Sigmoid colon (tissue), 7 donors: ENCODE data around the gene FOXP1. TPM values are rescaled to one million over a fixed set of nuclear protein-coding genes. Genes with fewer than 3 reads are reported as not detected.

Source experiments
- DNase-seq: peaks from one replicate; pipeline ENCODE4 v3.0.0-alpha.2; 2019
- H3K27ac ChIP-seq, 4 donors: fragments of 200-600 bp; sonication (generic); one replicate each; pipeline ENCODE4 v1.5.1; 2016 to 2019; ENCODE audit warnings: mild to moderate bottlenecking in 1 of 4
- H3K27me3 ChIP-seq, 3 donors: fragments of 200-600 bp; sonication (generic); one replicate each; pipeline ENCODE4 v1.5.1; 2019; ENCODE audit warnings: mild to moderate bottlenecking in 1 of 3
- H3K36me3 ChIP-seq, 4 donors: fragments of 200-600 bp; sonication (generic); one replicate each; pipeline ENCODE4 v1.5.1; 2016 to 2019
- H3K4me1 ChIP-seq, 4 donors: fragments of 200-600 bp; sonication (generic); one replicate each; pipeline ENCODE4 v1.5.1; 2017 to 2019
- H3K4me3 ChIP-seq, 4 donors: fragments of 200-600 bp; sonication (generic); one replicate each; pipeline ENCODE4 v1.5.1; 2017 to 2019; ENCODE audit warnings: mild to moderate bottlenecking in 2 of 4, moderate library complexity in 1 of 4
- H3K9me3 ChIP-seq, 4 donors: fragments of 200-600 bp in 3 of 4; sonication (generic) in 3 of 4; one replicate each; pipeline versions ENCODE4 v1.5.1 to v1.6.1; 2013 to 2019
- EP300 ChIP-seq, 4 donors: sonication (generic); formaldehyde crosslinking; IDR thresholded peaks; one replicate each; pipeline ENCODE4 v1.6.1; 2017; ENCODE audit warnings: antibody characterized with exemption in 4 of 4
- POLR2A ChIP-seq, 2 donors: fragments of 450-650 bp; IDR thresholded peaks; one replicate each; pipeline ENCODE4 v1.6.1; 2016; ENCODE audit warnings: antibody characterized with exemption in 2 of 2, mild to moderate bottlenecking in 2 of 2, moderate library complexity in 2 of 2
- POLR2AphosphoS5 ChIP-seq, 4 donors: sonication (generic); formaldehyde crosslinking; IDR thresholded peaks; one replicate each; pipeline ENCODE4 v1.6.1; 2017; ENCODE audit warnings: antibody characterized with exemption in 4 of 4
- WGBS, 2 donors: extraction: QIAGEN DNeasy Blood & Tissue Kit; methylation state at CpG; one replicate each; pipeline ENCODE4 v1.1.7; 2013; 5-methylcytosine and 5-hydroxymethylcytosine counted together
- intact Hi-C: fragments of 100-400 bp; cut with DNase I; formaldehyde crosslinking; loops from one replicate; pipeline ENCODE4 v1.15.1; 2023
- polyA plus RNA-seq, 3 donors: library from polyadenylated mRNA; stranded (reverse); fragments of 200-250 nt; gene quantifications; one replicate each; pipeline ENCODE4 v1.2.3, GENCODE V29; 2013
- total RNA-seq, 4 donors: library from RNA; depleted of rRNA; stranded (reverse); fragments of >200 nt; gene quantifications; one replicate each; pipeline ENCODE4 v1.1.0, GENCODE V29; 2016
- TF ChIP-seq, protein P1 (sequence below), 4 experiments: fragments of 450-650 bp in 3 of 4; fragments of 200-600 bp in 1 of 4; IDR thresholded peaks; one replicate each; pipeline ENCODE4 v1.5.1; 2016 to 2019; ENCODE audit warnings: antibody characterized with exemption in 4 of 4, mild to moderate bottlenecking in 3 of 4, moderate library complexity in 2 of 4
- donor health status: healthy with polysubstance abuse.
- donor health status: Bipolar disorder and iron deficiency.
- donor health status: healthy.

Gene FOXP1
- total and polyA plus RNA-seq, 7 donors: 13.8 to 232 (median 139) TPM

DNA sequence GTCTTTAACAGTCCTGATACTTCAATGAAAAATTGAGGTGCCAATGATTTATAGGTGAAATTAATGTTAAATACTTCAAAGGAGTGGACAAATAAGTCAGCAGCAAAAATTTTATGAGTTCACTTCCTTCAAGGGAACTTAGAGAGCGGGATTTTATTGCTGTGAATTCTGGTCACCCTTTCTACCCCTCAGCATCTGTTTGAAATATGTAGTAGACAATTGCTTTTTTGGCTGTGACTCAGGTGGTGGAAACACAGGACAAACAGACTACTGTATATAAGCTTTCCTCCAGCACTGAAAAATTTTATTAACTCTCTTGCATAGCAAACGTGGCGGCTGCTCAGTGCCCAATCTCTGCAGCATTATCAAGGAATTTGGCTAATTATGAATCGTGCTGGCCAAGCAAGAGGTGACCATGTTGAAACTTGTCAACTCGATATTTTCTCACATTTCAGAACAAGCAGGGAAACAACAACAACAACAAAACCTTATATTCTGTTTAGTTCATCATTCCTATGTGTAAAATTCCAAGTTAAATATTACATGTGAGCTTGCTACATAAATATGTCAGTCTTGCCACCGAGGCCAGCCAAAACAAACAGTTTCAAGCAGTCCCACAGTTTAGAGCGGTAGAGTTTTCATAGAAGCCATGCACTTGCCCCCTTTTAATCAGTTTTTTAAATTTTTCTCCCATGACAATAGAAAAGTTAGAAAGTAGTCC is 420.2 kb downstream of the FOXP1 start:
- no peak overlapping the region for H3K4me3 ChIP-seq
- no peak for DNase-seq
- intact Hi-C loops: no loop called here

DNA sequence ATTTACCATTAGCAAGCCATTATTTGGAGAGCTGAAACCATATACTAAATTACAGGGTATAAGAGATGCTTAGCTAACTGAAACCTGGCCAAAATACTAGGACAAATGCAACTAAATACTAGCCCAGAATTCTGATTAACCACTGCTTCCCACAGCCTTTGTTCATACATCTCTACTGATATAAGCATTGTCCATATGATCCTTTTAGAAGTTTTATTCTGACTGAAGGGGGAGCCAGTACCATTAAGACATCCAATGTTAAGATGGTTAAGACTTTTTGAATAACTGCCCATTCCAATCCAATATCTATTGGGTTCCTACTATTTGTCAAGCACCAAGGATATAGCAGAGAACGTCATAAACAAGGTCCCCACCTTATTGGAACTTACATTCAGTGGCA is 421.3 kb downstream of the FOXP1 start:
- no peaks in the 10 kb centered on the region for H3K27me3 ChIP-seq
- 14 to 80% methylated on average over 1 of the region's 1 CpG for WGBS, 2 donors
- TF ChIP-seq POLR2A (IDR thresholded peaks at IDR 0.05) (no peak), EP300 (IDR thresholded peaks at IDR 0.05) (no peak)
- intact Hi-C loops: no loop called here
- H3K4me3 ChIP-seq: no peak overlapping the region
- peaks cover 0 to 18% (median 8%) of the 10 kb centered on the region in 4 donors for H3K4me1 ChIP-seq
- no peak overlapping the region for H3K27ac ChIP-seq
- no peaks in the 10 kb centered on the region for H3K9me3 ChIP-seq
- no peak for DNase-seq
- H3K36me3 ChIP-seq: no peaks in the 10 kb centered on the region

More for the DNA sequence above, 420.2 kb downstream of the FOXP1 start:
- WGBS, 2 donors: 22 to 64% methylated on average over 7 of the region's 7 CpGs
- no peak for TF ChIP-seq POLR2AphosphoS5 (IDR thresholded peaks at IDR 0.05)
- no peak for TF ChIP-seq EP300 (IDR thresholded peaks at IDR 0.05)
- no peak for TF ChIP-seq POLR2A (IDR thresholded peaks at IDR 0.05)
- TF ChIP-seq, protein P1, sequence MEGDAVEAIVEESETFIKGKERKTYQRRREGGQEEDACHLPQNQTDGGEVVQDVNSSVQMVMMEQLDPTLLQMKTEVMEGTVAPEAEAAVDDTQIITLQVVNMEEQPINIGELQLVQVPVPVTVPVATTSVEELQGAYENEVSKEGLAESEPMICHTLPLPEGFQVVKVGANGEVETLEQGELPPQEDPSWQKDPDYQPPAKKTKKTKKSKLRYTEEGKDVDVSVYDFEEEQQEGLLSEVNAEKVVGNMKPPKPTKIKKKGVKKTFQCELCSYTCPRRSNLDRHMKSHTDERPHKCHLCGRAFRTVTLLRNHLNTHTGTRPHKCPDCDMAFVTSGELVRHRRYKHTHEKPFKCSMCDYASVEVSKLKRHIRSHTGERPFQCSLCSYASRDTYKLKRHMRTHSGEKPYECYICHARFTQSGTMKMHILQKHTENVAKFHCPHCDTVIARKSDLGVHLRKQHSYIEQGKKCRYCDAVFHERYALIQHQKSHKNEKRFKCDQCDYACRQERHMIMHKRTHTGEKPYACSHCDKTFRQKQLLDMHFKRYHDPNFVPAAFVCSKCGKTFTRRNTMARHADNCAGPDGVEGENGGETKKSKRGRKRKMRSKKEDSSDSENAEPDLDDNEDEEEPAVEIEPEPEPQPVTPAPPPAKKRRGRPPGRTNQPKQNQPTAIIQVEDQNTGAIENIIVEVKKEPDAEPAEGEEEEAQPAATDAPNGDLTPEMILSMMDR (IDR thresholded peaks at IDR 0.05): no peak
- Histone ChIP-seq H3K4me1 (peaks cover 0 to 20% (median 10%) of the 10 kb centered on the region in 4 donors), H3K27ac (no peak overlapping the region), H3K9me3 (no peaks in the 10 kb centered on the region), H3K27me3 (no peaks in the 10 kb centered on the region), H3K36me3 (no peaks in the 10 kb centered on the region)

DNA sequence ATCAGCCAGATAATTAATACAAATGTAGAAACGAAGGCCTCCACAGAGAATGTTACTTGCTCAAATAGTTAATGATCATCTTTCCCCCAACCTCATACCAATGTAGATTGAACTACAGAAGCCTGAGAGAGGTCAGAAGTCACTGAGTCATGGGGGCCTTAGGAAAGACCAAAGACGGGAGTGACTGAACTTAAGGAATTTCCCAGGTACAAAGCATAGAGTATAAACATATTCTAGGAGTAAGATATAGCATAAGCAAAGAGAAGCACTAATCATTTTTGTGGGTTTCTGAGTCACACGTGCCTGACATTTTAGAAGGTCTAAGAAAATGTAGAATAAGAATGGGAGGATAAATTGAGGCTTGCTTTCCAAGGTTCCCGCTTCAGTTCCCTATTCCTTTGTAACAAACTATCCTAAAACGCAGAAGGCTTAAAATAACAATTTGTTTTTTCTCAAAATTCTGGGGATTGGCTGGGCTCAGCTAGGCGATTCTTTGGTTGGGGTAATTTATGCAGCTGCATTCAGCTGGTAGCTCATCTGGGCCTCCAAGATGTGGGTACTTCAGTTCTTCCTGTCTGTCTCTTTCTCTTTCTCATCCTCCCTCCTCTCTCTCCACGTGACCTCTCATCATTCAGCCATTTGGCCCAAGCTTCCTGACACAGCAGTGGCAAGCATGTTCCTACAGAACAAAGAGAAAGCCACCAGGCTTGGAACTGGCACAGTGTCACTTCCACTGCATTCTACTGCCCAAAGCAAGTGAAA is 422.6 kb downstream of the FOXP1 start:
- Histone ChIP-seq H3K27me3 (no peaks in the 10 kb centered on the region), H3K36me3 (no peaks in the 10 kb centered on the region), H3K27ac (no peak overlapping the region), H3K4me3 (no peak overlapping the region), H3K4me1 (peaks cover 0 to 22% (median 8%) of the 10 kb centered on the region in 4 donors), H3K9me3 (no peaks in the 10 kb centered on the region)
- no peak for DNase-seq
- TF ChIP-seq POLR2AphosphoS5 (IDR thresholded peaks at IDR 0.05) (no peak), POLR2A (IDR thresholded peaks at IDR 0.05) (no peak), EP300 (IDR thresholded peaks at IDR 0.05) (no peak)
- TF ChIP-seq, protein P1 (IDR thresholded peaks at IDR 0.05): no peak
- 91 to 92% methylated on average over 7 of the region's 7 CpGs for WGBS, 2 donors
- intact Hi-C loops: no loop called here

DNA sequence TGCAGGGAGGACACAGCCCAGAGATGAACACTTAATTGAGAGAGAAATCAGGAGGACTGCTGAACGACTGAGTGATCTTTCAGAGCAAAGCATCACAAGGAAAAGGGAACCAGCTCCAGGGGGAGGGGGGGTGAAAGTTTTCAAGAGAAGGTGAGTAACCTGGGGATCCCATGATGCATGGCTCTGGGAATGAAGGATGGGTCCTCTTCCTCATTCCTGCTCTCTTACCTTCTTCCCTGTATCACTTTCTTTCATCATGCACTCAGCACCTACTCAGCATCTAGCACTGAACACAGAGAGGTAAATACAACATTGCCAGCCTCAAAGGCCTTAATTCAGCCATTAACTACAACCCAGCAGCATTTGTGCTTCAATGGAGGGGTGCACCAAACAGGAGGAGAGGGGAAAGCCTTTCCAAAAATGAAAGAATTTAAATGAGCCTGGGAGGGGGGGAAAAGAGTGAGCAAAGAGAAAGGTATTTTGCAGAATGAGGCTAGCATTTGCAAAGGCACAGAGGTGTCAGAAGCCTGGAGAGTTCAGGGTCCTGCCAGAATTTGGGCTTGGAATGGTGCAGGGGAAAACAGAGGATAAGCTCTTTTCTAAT is 427.4 kb downstream of the FOXP1 start:
- no peaks in the 10 kb centered on the region for H3K9me3 ChIP-seq
- no peak overlapping the region for H3K27ac ChIP-seq
- WGBS, 2 donors: 71 to 84% methylated on average over 1 of the region's 1 CpG
- H3K4me3 ChIP-seq: no peak overlapping the region
- TF ChIP-seq, protein P1 (IDR thresholded peaks at IDR 0.05): no peak
- no peak for TF ChIP-seq POLR2AphosphoS5 (IDR thresholded peaks at IDR 0.05)
- no peak for TF ChIP-seq EP300 (IDR thresholded peaks at IDR 0.05)
- no peak for TF ChIP-seq POLR2A (IDR thresholded peaks at IDR 0.05)
- intact Hi-C loops: no loop called here
- H3K4me1 ChIP-seq: peaks cover 0 to 4% (median 0%) of the 10 kb centered on the region in 4 donors
- no peaks in the 10 kb centered on the region for H3K27me3 ChIP-seq
- DNase-seq: no peak
- H3K36me3 ChIP-seq: no peaks in the 10 kb centered on the region

DNA sequence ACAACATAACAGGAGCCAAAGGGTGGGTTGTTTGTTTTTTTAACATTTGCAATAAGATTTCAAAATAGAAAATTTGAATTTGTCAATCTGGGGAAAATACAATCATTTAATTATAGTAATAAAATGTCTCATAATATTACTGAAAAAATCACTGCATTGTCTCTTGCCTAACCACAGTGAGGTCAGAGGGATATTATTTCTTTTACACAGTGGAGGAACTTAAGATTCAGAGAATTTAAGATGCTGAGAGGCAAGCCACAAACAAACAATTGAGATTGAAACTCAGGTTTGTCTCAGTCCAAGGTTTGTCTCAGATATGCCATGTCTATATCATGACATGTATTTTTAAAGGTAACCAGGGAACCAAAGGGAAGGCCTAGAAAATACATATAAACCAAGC is 428.7 kb downstream of the FOXP1 start:
- intact Hi-C loops: no loop called here
- Histone ChIP-seq H3K27me3 (no peaks in the 10 kb centered on the region), H3K4me3 (no peak overlapping the region), H3K9me3 (no peaks in the 10 kb centered on the region), H3K4me1 (peaks cover 0 to 4% (median 0%) of the 10 kb centered on the region in 4 donors), H3K27ac (no peak overlapping the region), H3K36me3 (no peaks in the 10 kb centered on the region)
- DNase-seq: no peak
- no peak for TF ChIP-seq POLR2A (IDR thresholded peaks at IDR 0.05)
